Fibroblast of villous mesenchyme (primary cell): Measurements from ENCODE around the gene TIAM1. TPM values are rescaled to one million over a fixed set of nuclear protein-coding genes. Genes with fewer than 3 reads are reported as not detected.

Experiments
- DNase-seq: peaks from one replicate; pipeline ENCODE4 v3.0.0-alpha.2; 2010; ENCODE audit warnings: low read depth
- H3K4me3 ChIP-seq: 2 replicates; pipeline ENCODE4 v1.5.1; 2011; ENCODE audit warnings: low read depth, mild to moderate bottlenecking, low read length
- CTCF ChIP-seq: IDR thresholded peaks from 2 replicates; pipeline ENCODE4 v1.5.1; 2012; ENCODE audit warnings: low read depth, mild to moderate bottlenecking, low read length; ENCODE audit not compliant: insufficient read depth
- total RNA-seq: library from RNA; depleted of rRNA; stranded (reverse); fragments of >200 nt; gene quantifications from 2 replicates; pipeline ENCODE4 v1.2.3, GENCODE V29; 2012

The TIAM1 gene
- total RNA-seq, 1 donor, result 0.43 TPM

- no peak for TF ChIP-seq CTCF
- DNase-seq, result no peak
- H3K4me3 ChIP-seq, result no peak overlapping the region
Observed at GRCh38 chr21:31078796-31079195, 265.3 kb downstream of the TIAM1 start.

GRCh38 chr21:31078216-31078615 lies 265.8 kb downstream of the TIAM1 start:
- no peak for DNase-seq
- no peak for TF ChIP-seq CTCF
- no peak overlapping the region for H3K4me3 ChIP-seq

- no peak for DNase-seq
- H3K4me3 ChIP-seq, result no peak overlapping the region
- no peak for TF ChIP-seq CTCF
Observed at GRCh38 chr21:31075848-31076247, 268.2 kb downstream of the TIAM1 start.

- no peak for TF ChIP-seq CTCF
Observed at GRCh38 chr21:31072533-31072932, 271.5 kb downstream of the TIAM1 start.

More at GRCh38 chr21:31072533-31072932, 271.5 kb downstream of the TIAM1 start:
- no peak overlapping the region for H3K4me3 ChIP-seq
- no peak for DNase-seq
